GM18526 (cell line): Measurements from ENCODE around the gene ARFGAP3.

Experiments
- POLR2A ChIP-seq: IDR thresholded peaks from 3 replicates; pipeline ENCODE4 v1.6.1; 2011; ENCODE audit not compliant: insufficient read length; ENCODE audit errors: extremely low read depth

The ARFGAP3 gene

DNA sequence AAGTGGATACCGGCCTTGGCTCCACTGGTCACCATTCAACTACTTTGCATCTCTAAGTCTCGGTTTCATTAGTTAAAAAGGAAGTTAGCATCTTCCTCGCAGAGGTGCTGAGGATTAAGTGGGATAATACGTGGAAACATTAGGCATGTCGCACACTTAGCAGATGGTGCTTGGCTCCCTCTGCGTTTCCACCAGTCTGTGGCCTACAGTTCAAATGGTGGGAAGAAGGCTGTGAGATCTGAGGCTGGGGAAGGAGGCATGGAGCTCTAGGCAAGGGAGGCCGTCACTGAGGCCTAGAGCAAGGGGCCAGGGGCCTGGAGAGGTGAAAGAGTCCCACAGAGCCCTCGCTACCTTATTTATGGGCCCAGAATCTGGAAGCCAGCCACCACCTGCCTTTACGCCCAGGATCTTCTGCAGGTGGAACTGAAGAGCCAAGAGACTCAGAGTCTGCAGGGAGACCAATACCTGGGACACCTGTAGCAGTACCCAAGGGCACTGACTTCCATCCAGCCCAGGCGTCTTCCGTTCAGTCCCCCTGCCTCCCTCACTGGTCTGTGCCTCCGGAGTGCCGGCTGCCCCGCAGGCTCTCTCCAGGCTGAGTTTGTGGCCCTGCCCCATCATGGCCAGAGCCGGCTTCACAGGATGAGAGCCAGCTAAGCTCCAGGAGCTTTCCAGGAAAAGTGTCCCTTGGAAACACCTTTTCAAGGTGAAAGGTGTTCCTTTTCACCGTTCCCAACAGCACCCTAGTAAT, 70.3 kb downstream of the ARFGAP3 start:
- no peak for TF ChIP-seq POLR2A

DNA sequence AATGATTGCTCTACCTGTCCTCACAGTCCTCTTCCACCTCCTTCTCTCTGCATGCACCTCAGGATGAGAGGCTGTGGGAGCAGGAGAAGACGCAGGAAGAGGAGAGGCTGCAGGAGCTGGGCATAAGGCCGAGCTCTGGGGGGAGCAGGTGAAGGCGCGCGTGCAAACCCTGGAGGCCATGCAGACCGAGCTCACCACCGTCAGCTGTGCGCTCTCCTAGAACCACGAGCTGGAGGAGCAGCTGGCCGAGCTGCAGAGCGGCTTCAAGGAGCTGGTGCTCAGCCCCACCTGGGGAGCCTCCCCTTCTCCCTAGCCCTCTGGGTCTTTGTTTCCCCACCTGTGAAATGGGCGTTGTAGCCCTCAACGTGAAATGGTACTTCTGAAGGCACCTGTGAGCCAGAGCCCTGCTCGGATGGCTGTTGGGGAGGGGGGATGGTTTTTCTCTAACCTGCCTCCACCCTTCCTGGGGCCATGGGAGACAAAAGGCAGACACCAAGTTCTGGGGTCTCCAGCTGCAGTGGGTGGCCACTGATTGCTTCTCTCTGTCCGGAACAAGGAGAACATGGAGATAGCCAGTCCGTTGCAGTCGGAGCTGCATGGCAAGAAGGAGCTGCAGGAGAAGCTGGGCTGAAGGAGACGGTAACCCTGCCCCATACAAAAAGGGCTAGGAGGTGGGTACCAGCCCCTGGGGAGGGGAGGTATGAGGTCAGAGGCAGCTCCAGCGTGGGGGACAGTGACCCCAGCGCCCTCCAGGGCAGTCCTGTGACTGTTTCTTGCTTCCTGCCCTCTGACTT, 71.2 kb downstream of the ARFGAP3 start:
- no peak for TF ChIP-seq POLR2A

DNA sequence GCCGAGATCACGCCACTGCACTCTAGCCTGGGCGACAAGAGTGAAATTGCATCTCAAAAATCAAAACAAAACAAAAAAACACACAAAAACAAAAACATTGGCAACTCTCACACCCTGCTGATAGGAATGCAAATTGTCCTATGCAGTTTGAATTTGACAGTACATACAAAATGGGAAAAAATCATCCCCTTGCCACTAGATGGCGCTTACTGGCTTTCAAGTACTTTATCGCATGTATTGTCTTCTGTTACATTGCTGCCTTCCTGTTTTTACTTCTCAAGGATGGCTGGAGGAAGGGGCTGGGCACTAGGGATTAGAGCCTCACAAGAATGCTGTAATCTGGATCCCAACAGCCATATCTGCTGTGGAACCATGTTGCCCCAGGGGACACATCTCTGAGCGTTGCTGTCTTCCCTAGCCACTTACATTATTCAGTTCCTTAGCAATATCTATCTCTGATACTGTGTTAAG, 77.0 kb downstream of the ARFGAP3 start:
- no peak for TF ChIP-seq POLR2A

DNA sequence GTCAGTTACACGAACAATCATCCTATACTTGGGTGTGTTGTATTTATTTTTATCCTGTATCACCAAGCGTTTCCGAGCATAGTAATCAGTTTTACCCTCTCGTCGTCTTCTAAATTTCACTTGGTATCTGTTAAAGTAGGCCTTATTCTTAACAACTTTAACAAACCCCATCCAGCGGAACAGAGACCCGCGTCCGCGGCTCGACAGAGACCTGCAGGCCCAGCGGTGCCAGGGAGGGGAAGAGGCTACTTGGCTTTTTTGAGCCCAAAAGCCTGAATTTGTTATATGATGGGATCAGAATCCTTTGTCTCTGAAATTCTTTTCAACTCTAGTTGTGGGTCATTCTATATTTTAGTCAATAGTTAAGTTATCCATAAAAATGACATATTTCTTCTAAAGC, 79.9 kb downstream of the ARFGAP3 start:
- TF ChIP-seq POLR2A, result no peak

DNA sequence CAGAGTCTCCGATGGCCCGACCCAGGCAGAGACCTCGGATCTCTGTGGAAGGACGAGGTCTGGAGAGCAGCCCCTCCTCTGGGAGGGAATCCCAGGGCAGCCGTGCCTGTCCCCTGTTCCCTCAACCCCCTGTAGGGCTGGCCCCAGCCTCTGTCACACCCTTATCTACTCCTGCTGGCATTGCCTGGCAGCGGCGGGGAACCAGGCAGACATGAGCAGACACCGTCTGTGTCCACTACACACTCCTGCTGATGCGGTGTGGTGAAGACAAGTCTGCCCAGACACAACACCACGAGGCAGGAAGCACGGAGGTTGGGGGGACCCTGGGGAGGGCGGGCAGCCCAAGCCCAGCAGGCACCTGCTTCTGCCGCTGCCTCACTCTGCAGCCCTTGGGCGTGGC, 83.9 kb downstream of the ARFGAP3 start:
- TF ChIP-seq POLR2A, result no peak

DNA sequence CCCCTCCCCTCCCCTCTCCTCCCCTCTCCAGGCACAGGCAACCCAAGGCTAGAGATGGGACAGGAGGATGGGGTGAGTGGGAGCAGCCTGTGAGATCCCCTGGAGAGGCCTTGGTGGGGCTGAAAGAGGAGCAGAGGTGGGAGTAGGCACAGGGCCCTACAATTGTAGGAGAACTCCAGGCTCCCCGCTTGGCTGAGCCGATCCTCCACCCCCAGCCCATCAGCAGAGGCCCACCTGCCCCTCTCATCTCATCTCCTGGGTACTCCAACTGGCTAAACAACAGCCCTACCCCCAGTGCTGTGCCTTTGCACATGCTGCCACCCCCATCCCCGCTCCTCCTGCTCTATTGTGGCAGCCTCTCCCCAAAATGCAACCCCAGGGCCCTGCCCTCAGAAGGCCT, 84.4 kb downstream of the ARFGAP3 start:
- TF ChIP-seq POLR2A, result no peak

DNA sequence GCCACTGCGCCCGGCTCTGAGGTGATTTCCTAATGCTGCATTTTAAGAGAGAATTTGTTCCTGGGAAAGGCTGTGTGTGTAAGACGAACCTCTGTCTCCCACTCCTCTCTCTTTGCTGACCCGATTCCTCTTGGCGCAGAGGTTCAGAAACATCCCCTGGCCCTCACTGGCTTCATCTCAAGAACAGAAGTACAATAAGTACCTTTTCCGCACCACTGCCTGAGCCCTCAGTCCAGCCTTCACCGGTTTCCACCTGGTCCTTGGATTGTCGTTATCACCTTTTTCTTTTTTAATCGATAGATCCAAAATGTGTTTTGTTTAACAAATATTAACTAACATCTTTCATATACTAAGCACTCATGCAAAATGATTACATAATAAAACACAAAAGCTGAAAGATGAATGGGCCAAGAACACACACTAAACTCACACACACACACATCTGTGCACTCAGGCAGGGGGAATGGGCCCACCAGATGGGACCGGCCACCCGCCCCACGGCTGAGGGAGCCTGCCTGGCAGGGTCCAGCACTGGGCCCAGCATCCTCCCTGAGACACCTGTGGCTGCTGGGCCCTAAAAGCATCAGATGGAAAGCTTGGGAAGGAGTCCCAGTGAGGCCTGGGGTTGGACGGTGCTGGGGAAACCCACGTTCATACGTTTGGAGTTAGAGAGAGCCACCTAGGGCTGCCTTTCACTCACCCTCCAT, 86.0 kb downstream of the ARFGAP3 start:
- no peak for TF ChIP-seq POLR2A

DNA sequence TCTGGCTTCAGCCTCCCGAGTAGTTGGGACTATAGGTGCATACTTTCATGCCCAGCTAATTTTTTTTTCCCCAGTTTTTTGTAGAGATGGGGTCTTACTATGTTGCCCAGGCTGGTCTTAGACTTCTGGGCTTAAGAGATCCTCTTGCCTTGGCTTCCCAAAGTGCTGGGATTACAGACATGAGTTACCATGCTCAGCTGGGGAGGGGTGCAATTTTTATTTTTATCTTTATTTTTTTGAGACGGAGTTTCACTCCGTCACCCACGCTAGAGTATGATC, 86.7 kb downstream of the ARFGAP3 start:
- TF ChIP-seq POLR2A, result no peak

DNA sequence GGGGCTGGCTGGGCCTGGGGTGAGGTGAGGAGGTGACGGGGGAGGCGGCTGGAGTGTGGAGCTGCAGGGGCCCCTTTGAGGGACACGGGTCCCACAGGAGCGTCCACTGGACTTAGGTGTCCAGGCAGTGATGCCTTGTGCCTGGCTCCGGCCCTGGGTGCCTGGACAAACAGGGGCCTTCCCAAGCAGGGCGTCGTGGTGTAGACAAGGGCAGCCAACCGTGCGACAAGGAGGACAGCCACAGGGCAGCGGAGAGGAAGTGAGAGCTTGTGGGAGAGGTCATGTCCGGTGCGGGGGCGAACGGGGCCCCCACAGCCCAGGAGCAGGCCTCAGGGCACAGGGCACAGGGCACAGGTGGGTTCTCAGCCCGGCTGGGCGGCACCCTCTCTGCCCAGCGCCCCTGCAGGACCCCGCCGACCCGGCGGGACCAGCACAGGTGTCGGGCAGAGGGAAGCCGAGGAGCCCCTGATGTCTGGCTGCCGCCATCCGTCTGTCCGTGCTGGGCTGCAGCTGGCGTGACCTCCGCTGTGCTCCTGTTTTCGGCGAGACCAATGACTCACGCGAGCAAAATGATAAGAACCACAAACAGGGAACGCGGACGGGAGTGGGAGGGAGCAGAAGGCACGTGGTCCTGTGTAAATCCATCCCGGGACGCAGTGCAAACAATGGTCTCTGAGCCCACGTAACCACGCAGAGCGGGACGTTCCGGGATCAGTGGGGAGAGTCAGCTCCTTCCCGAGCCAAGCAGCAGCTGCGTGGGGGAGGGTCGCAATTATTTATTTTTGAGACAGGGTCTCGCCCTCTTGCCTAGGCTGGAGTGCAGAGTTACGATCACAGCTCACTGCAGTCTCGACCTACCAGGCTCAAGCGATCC, 87.3 kb downstream of the ARFGAP3 start:
- TF ChIP-seq POLR2A, result no peak

DNA sequence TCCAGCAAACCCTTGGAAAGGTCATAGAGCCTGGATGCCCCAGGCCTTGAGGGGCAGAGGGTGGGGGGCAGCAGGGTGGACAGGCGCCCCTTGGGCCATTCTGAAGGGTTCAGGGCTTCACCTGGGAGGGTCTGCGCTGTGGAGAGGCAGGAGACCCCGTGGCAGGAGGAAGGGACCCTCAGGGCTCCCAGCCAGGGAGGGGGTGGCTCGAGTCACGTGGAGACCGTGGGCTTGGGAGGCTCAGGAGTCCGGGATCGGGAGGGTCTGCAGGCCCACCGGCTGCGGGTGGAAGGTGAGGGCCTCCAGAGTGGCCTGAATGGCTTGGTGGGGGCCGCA, 87.9 kb downstream of the ARFGAP3 start:
- TF ChIP-seq POLR2A, result no peak

DNA sequence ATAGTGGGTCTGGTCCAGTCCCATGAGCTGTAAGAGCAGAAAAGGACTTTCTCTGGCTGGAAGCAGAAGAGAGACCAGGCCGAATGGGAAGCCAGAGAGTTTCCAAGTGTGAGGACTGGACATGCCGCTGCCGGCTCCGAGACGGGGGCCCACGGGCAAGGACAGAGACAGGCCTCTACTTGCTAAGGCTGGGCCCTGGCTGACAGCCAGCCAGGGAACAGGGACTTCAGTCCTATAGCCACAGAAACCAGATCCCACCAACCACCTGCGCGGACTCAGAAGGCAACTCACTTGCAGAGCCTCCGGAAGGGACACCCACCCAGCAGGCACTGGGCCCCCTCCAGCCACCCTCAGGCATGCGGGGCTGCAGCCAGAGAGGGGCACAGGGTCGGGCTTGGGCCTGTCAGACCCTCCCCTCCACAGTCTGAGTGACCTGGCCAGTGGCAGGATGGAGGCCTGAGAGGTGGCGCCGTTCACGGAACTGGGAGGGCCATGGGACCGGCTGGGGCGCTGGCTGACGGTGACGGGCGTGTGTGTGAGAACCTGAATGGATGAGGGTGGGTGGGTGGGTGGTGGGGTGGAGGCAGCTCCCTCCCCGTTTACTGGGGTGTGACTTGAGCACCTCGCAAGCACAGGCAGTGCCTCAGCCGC, 88.6 kb downstream of the ARFGAP3 start:
- TF ChIP-seq POLR2A, result no peak

DNA sequence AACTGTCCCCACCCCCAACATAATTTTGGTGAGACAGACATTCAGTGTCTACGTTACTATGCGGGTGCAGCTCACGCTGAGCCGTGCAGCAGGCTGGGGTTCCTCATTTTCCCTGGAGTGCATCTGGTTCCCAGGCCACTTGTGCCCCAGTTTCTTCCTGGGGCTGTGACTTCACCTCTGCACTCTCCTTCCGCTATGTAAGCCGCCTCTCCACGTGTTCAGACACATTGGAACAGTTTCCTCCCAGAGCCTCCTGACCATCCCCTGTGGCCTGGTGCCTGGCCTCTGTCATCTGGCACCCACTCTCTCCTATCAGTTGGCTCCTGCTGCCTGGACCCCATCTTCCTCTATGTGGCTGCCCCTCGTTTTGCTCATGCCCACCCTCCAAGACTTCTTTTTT, 90.2 kb downstream of the ARFGAP3 start:
- TF ChIP-seq POLR2A, result no peak

DNA sequence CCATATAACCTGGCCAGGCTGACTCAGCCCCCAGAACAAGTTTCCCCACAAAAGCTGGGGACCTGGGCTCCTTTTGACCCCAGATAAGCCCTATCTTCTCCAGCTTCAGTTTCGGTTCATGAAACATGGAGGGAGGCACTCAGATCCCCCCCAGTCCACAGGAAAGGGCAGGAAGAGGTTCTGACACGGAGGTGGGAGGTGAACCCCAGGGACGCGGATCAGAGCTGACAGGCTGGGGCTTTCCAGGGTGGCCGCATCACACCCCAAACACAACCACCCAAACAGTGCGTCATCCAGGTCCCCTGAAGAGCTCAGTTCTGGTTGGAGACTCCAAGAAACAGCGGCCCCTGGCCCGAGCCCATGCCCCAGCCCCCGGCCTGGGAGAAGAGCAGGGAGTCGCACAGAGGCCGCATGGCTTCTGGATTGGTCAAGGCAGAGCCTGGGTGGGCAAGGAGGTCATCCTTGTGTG, 92.1 kb downstream of the ARFGAP3 start:
- no peak for TF ChIP-seq POLR2A

DNA sequence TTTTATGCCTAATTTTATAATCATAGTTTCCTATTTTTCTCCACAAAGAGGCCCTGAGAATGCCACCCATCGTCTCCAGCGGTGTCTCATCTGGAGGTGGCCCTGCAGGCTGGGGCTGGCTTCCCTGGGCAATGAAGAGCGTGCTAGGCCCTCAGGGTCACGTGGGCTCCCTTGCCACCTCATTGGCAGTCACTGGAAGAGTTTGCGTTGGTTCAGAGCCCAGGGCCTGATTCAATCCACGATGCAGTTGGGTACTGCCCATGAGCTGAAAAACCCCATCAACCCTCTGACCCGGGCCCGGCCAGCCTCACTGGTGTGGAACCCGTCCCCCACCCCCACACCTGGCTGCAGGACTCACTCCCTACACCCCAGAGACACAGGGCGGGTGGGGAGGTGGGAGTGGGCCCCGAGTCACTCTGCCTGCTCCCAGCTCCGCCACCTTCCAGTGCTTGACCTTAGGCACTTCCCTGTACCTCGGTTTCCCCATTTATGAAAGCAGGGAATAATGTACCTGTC, 93.0 kb downstream of the ARFGAP3 start:
- TF ChIP-seq POLR2A, result no peak
